Small intestine (tissue), 7 donors: ENCODE measurements around the gene TAS2R10. TPM values are rescaled to one million over a fixed set of nuclear protein-coding genes. Genes with fewer than 3 reads are reported as not detected.

ENCODE experiments used
- DNase-seq, 2 donors: peaks; one replicate each; pipeline versions ENCODE4 v3.0.0 to v3.0.0-alpha.2; 2013
- FAIRE-seq: peaks from 2 replicates; lab custom pipeline; 2012; peaks lifted over from hg19 to GRCh38; lab: Jason Lieb, UNC
- H3K27ac ChIP-seq, 3 donors: one replicate each; pipeline ENCODE4 v1.5.1; 2013; ENCODE audit warnings: low read length in 2 of 3, mild to moderate bottlenecking in 2 of 3, control low read depth in 1 of 3, inconsistent platforms in 1 of 3, low read depth in 1 of 3, moderate library complexity in 1 of 3
- H3K27me3 ChIP-seq, 3 donors: one replicate each; pipeline ENCODE4 v1.6.1; 2013; ENCODE audit warnings: low read length in 3 of 3, inconsistent platforms in 1 of 3; ENCODE audit not compliant: control insufficient read depth in 3 of 3, insufficient read depth in 3 of 3
- H3K36me3 ChIP-seq, 3 donors: one replicate each; pipeline ENCODE4 v1.6.1; 2013; ENCODE audit warnings: low read length in 3 of 3, inconsistent platforms in 1 of 3, low read depth in 1 of 3, mild to moderate bottlenecking in 1 of 3, moderate library complexity in 1 of 3; ENCODE audit not compliant: control insufficient read depth in 3 of 3, insufficient read depth in 2 of 3
- H3K4me1 ChIP-seq, 3 donors: one replicate each; pipeline ENCODE4 v1.6.1; 2013; ENCODE audit warnings: low read length in 2 of 3, inconsistent platforms in 1 of 3, low read depth in 1 of 3, mild to moderate bottlenecking in 1 of 3, moderate library complexity in 1 of 3; ENCODE audit not compliant: control insufficient read depth in 3 of 3, insufficient read depth in 2 of 3
- H3K4me3 ChIP-seq, 3 donors: one replicate each; pipeline ENCODE4 v1.5.1; 2013; ENCODE audit warnings: low read length in 3 of 3, control low read depth in 1 of 3, inconsistent platforms in 1 of 3, low read depth in 1 of 3, mild to moderate bottlenecking in 1 of 3, moderate library complexity in 1 of 3
- H3K9me3 ChIP-seq, 2 donors: one replicate each; pipeline ENCODE4 v1.6.1; 2013; ENCODE audit warnings: low read depth in 1 of 2, low read length in 1 of 2; ENCODE audit not compliant: control insufficient read depth in 2 of 2, insufficient read depth in 1 of 2
- WGBS, 3 donors: extraction: QIAGEN DNeasy Blood & Tissue Kit; methylation state at CpG; one replicate each; pipeline ENCODE4 v1.1.7; 2013; 5-methylcytosine and 5-hydroxymethylcytosine counted together
- polyA plus RNA-seq, 4 donors: library from polyadenylated mRNA; stranded (reverse) in 3 of 4; unstranded in 1 of 4; fragments of 200-250 nt in 3 of 4; fragments of 120-200 nt in 1 of 4; gene quantifications; one replicate each; pipeline versions ENCODE4 v1.2.1 to v1.2.3, GENCODE V29; 2013
- donor health status: healthy with polysubstance abuse.
- donor health status: control.
- donor health status: control.
- donor health status: Bipolar disorder and iron deficiency.
- donor health status: healthy.

Gene TAS2R10
- polyA plus RNA-seq, 4 donors = 0.58 TPM; not detected in 3

GRCh38 chr12:10849425-10849878 lies 23.3 kb upstream of the TAS2R10 start, which contains the start of gene PRR4:
TSS of gene PRR4 (minus strand) at chr12:10849475. CDS start at chr12:10849437, 38 bp downstream.
- Histone ChIP-seq H3K27me3 (no peaks in the 10 kb centered on the region), H3K36me3 (peaks cover 0 to 6% (median 0%) of the 10 kb centered on the region in 3 donors), H3K4me1 (no peaks in the 10 kb centered on the region), H3K27ac (no peak within 1 kb of the TSS), H3K9me3 (no peaks in the 10 kb centered on the region), H3K4me3 (no peak within 1 kb of the TSS)
- FAIRE-seq (no peak), DNase-seq (peak in 1 of 2 donors; percentile 10)
- WGBS, 3 donors = 81 to 94% (median 88%) methylated on average over 4 of the region's 4 CpGs

- WGBS, 3 donors = 47 to 63% (median 48%) methylated on average over 2 of the region's 2 CpGs
- Histone ChIP-seq H3K27me3 (no peaks in the 10 kb centered on the region), H3K36me3 (peaks cover 0 to 3% (median 0%) of the 10 kb centered on the region in 3 donors), H3K9me3 (no peaks in the 10 kb centered on the region), H3K4me1 (no peaks in the 10 kb centered on the region), H3K27ac (no peak overlapping the region), H3K4me3 (no peak overlapping the region)
- FAIRE-seq = no peak
- DNase-seq = no peak
Measured at GRCh38 chr12:10847744-10848143, 21.6 kb upstream of the TAS2R10 start.

- no peak overlapping the region for H3K4me3 ChIP-seq
- H3K9me3 ChIP-seq = no peaks in the 10 kb centered on the region
- H3K27me3 ChIP-seq = no peaks in the 10 kb centered on the region
- 96 to 100% (median 100%) methylated on average over 2 of the region's 2 CpGs for WGBS, 3 donors
- FAIRE-seq (no peak), DNase-seq (no peak)
- H3K36me3 ChIP-seq = peaks cover 0 to 3% (median 0%) of the 10 kb centered on the region in 3 donors
- no peaks in the 10 kb centered on the region for H3K4me1 ChIP-seq
- no peak overlapping the region for H3K27ac ChIP-seq
Measured at GRCh38 chr12:10842862-10843261, 16.7 kb upstream of the TAS2R10 start.

- no peak overlapping the region for H3K4me3 ChIP-seq
- no peak for FAIRE-seq
- peaks cover 0 to 5% of the 10 kb centered on the region in 2 donors for H3K9me3 ChIP-seq
- H3K4me1 ChIP-seq = no peaks in the 10 kb centered on the region
- no peak overlapping the region for H3K27ac ChIP-seq
- H3K27me3 ChIP-seq = no peaks in the 10 kb centered on the region
- 85 to 93% (median 91%) methylated on average over 3 of the region's 3 CpGs for WGBS, 3 donors
- H3K36me3 ChIP-seq = no peaks in the 10 kb centered on the region
- DNase-seq = no peak
Measured at GRCh38 chr12:10838461-10838860, 12.3 kb upstream of the TAS2R10 start.

- no peak for DNase-seq
- WGBS, 3 donors = 88 to 97% (median 96%) methylated on average over 1 of the region's 1 CpG
- no peaks in the 10 kb centered on the region for H3K4me1 ChIP-seq
- FAIRE-seq = no peak
- H3K36me3 ChIP-seq = no peaks in the 10 kb centered on the region
- H3K4me3 ChIP-seq = no peak overlapping the region
- no peaks in the 10 kb centered on the region for H3K27me3 ChIP-seq
- no peak overlapping the region for H3K27ac ChIP-seq
- H3K9me3 ChIP-seq = no peaks in the 10 kb centered on the region
Measured at GRCh38 chr12:10829994-10830393, 3.8 kb upstream of the TAS2R10 start.

GRCh38 chr12:10824957-10825356 lies 1.2 kb downstream of the TAS2R10 start:
- WGBS, 3 donors = 84 to 94% (median 91%) methylated on average over 3 of the region's 3 CpGs
- FAIRE-seq (no peak), DNase-seq (no peak)
- no peaks in the 10 kb centered on the region for H3K36me3 ChIP-seq
- H3K9me3 ChIP-seq = no peaks in the 10 kb centered on the region
- no peak overlapping the region for H3K27ac ChIP-seq
- no peak overlapping the region for H3K4me3 ChIP-seq
- H3K4me1 ChIP-seq = no peaks in the 10 kb centered on the region
- no peaks in the 10 kb centered on the region for H3K27me3 ChIP-seq

- no peak for FAIRE-seq
- H3K4me1 ChIP-seq = no peaks in the 10 kb centered on the region
- no peak overlapping the region for H3K4me3 ChIP-seq
- H3K27me3 ChIP-seq = no peaks in the 10 kb centered on the region
- DNase-seq = no peak
- 69 to 78% (median 75%) methylated on average over 3 of the region's 3 CpGs for WGBS, 3 donors
- H3K27ac ChIP-seq = no peak overlapping the region
- no peaks in the 10 kb centered on the region for H3K9me3 ChIP-seq
- H3K36me3 ChIP-seq = no peaks in the 10 kb centered on the region
Measured at GRCh38 chr12:10811883-10812536, 14.1 kb downstream of the TAS2R10 start.

- Histone ChIP-seq H3K4me3 (no peak within 1 kb of the TSS), H3K4me1 (no peaks in the 10 kb centered on the region), H3K27me3 (no peaks in the 10 kb centered on the region), H3K27ac (no peak within 1 kb of the TSS), H3K36me3 (no peaks in the 10 kb centered on the region), H3K9me3 (no peaks in the 10 kb centered on the region)
- no peak for DNase-seq
- no peak for FAIRE-seq
Measured at GRCh38 chr12:10810068-10810467, 16.1 kb downstream of the TAS2R10 start, which contains the start of gene TAS2R9. TSS of gene TAS2R9 (minus strand) at chr12:10810168. CDS start at chr12:10810075, 93 bp downstream.
